ENCODE measurements around the gene APLN.

APLN gene

DNA sequence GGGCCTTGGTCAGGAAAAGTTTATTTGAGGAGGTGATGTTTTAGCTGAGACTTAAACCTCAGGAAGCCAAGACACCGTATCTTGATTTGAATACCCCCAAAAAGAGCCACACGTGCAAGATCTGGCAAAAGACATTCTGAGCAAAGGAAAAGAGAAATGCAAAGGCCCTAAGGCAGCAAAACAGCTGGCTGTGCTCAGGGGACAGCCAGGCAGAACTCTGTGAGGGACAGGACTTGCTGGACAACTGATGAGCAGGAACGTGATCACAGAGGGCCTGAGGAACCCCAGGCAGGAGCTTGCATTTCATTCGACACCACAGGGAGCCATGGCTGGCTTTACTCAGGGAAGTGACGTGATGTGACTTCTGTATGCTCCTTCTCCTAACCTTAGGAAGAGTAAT is 58.7 kb downstream of the APLN start:
- no peak for DNase-seq (ENCODE audit: low spot score)

All from RKO (cell line).